Measurements from ENCODE around the gene TNS4.

TNS4 gene

DNA sequence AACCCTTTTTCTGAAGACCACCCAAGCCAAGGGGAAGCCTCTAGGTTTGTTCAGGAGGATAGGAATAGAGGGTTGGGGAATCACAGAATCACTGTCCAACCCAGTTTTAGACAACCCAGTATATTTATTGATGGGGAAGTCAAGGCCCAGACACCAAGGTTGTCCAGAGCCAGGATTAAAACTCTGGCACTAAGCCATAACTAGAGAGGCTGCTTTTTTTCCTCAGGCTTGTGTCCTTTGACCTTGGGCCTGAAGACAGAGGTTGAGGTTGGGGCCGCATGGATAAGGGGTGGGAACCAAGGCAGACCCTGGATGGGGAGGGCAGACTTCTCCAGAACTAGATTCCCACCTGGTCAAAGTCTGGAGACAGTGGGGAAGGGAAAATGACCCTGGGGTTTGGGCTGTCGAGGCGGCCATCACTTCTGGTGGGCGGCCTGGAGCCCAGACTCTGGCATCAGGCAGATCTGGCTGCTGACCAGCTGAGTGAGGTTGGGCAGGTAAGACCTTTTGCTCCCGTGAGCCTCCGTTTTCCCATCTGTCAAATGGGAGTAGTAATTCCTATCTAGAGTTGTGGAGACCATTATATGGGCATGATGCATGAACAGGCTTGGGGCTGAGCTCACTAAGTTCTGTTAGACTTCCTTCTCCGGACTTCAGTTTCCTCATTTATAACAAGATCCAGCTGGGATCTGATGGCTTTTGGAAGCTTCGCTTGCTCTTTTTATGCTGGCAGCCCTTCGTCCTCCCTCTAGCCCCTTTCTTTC lies 40.3 kb downstream of the TNS4 start:
- TF ChIP-seq GATA1 (IDR thresholded peaks at IDR 0.05; ENCODE audit: low read depth, low read length) (no peak), POLR2A (IDR thresholded peaks at IDR 0.05; ENCODE audit: low read length) (no peak)
- DNase-seq, result no peak

DNA sequence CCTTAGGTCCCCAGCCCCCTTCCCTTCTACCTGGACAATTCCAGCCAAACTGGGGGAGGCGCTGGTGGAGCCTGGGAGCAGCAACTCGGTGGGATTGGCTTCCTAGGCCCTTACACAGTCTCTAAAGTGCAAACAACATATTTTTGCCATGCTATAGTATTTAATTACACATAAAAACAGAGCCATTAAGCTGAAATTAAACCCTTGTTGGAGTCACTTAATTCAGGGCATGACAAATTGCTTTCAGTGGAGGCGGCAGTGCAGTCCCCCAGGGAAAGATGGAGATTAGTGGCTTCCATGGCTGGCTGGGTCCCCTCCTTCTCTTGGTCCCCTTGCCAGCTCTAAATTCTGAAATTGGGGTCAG lies 40.8 kb downstream of the TNS4 start:
- no peak for DNase-seq

DNA sequence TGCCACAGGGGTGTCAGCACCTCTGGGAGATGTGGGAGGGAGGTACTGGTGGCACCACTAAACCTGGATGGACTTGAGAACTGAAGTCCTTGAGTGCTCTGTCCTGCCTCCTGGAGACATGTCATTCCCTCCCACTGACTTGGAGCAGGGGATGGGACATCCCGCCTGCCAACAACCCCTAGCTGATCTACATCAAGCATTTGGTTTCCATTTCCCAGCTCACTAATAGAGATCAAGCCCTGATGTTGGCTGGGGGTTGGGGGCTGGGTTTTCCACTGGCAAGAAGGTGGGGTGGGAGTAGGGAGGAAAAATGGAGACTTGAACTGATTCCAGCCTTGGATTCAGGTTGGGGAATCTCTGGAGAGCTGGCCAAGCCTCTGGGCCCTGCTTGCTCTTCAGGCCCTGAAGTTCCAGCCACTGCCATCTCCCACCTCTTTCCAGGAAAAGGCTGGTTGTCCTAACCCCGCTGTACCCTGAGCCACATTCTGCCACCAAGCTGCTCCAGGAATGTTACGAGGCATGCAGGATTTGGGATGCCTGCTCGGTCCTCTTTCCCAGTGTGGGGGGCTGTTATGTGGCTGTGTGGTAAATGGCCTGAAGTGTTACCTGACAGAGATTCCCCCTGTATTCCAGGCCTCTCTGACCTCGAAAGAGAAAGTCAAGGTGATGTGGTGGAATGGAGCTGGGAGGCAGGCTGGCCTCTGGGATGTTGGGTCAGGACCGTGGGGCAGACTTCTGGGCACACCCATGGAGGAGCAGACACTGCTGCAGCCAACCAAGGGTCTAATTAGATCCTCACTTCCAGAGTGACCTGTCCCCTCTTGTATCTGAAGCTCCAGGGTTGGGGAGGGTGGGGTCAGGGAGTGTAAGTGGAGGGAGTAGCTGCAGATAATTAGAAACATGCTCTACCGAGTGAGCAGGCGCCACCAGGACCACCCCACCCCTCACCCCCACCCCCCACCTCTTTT lies 41.5 kb downstream of the TNS4 start:
- DNase-seq, result no peak
- TF ChIP-seq POLR2A (IDR thresholded peaks at IDR 0.05; ENCODE audit: low read length) (no peak), GATA1 (IDR thresholded peaks at IDR 0.05; ENCODE audit: low read depth, low read length) (no peak)

More for the DNA sequence above, 40.8 kb downstream of the TNS4 start:
- no peak for TF ChIP-seq GATA1 (IDR thresholded peaks at IDR 0.05; ENCODE audit: low read depth, low read length)
- no peak for TF ChIP-seq POLR2A (IDR thresholded peaks at IDR 0.05; ENCODE audit: low read length)

DNA sequence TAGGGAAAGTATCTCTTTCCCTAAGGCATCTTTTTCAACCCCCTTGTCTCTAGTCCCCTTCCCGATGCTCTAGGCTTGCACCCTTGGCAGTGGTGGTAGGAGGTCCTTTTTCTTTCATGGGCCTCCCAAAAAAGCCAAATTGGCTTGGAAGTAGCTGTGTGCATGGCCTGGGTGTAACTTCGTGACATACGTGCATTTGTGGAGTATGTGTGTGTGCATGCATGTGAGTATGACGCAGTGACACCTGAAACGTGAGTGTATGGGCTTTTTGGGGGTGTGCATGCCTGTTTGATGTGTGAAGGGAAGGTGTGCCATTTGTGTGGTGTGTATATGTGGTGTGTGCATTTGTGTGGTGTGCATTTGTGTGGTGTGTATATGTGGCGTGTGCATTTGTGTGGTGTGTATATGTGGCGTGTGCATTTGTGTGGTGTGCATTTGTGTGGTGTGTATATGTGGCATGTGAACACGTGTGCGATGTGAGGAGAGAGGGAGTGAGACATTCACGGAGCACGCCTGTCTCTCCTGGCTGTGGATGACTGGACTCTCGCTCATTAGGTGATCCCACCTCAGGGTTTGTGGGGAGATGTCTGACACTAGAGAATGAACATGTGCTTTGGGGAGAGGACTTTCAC lies 42.5 kb downstream of the TNS4 start:
- no peak for DNase-seq
- TF ChIP-seq GATA1 (IDR thresholded peaks at IDR 0.05; ENCODE audit: low read depth, low read length) (no peak), POLR2A (IDR thresholded peaks at IDR 0.05; ENCODE audit: low read length) (no peak)

DNA sequence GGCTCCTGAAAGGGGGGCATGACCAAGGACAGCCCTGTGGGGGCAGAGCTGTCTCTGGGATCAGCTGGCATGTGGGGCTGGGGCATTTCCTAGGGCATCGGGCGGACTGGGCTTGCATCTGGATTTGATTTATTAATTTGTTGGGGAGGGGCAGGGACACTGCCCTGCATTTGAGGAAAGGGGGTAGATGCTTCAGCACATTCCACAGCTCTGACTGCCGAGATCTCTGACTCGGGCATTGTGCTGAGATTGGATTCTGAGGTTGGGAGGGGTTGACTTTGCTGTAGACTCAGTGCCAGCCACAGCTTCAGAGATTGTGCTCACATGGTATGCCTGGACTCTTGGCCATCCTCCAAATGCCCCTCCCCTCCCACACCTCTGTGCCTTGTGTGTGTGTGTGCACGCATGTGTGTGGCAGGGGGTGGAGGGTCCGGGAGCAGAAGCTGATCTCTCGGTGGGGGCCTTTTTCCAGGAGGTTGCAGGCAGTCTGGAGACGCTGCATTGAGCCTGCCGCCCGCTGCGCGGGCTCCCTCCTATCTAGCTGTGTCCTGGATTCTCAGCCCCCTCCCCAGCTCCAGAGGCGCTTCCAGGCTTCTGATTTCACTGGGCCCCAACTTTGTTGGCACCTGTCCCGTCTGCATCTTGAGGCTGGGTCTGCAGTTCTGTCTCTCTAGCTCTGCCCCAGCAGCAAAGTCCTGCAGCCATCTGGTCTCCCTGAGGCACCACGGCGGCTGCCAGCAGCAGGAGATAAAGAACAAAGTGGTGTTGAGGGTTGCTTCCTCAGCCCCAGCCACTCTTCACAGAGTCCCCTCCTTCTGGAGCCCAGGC lies 43.2 kb downstream of the TNS4 start:
- TF ChIP-seq POLR2A (IDR thresholded peaks at IDR 0.05; ENCODE audit: low read length) (no peak), GATA1 (IDR thresholded peaks at IDR 0.05; ENCODE audit: low read depth, low read length) (no peak)
- DNase-seq, result no peak

DNA sequence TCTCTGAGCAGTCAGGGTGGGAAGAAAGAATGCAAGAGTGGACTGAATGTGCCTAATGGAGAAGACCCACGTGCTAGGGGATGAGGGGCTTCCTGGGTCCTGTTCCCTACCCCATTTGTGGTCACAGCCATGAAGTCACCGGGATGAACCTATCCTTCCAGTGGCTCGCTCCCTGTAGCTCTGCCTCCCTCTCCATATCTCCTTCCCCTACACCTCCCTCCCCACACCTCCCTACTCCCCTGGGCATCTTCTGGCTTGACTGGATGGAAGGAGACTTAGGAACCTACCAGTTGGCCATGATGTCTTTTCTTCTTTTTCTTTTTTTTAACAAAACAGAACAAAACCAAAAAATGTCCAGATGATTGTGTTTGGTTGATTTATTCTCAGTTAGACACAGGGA lies 44.1 kb downstream of the TNS4 start:
- DNase-seq, result no peak
- TF ChIP-seq POLR2A (IDR thresholded peaks at IDR 0.05; ENCODE audit: low read length) (no peak), GATA1 (IDR thresholded peaks at IDR 0.05; ENCODE audit: low read depth, low read length) (no peak)

GRCh38 chr17:40456396-40456951 lies 44.9 kb downstream of the TNS4 start:
- TF ChIP-seq POLR2A (IDR thresholded peaks at IDR 0.05; ENCODE audit: low read length), result no peak
- no peak for TF ChIP-seq GATA1 (IDR thresholded peaks at IDR 0.05; ENCODE audit: low read depth, low read length)

GRCh38 chr17:40454613-40454995 lies 46.8 kb downstream of the TNS4 start:
- no peak for TF ChIP-seq POLR2A (IDR thresholded peaks at IDR 0.05; ENCODE audit: low read length)
- TF ChIP-seq GATA1 (IDR thresholded peaks at IDR 0.05; ENCODE audit: low read depth, low read length), result no peak
- no peak for DNase-seq

More at GRCh38 chr17:40456396-40456951, 44.9 kb downstream of the TNS4 start:
- DNase-seq, result no peak

DNA sequence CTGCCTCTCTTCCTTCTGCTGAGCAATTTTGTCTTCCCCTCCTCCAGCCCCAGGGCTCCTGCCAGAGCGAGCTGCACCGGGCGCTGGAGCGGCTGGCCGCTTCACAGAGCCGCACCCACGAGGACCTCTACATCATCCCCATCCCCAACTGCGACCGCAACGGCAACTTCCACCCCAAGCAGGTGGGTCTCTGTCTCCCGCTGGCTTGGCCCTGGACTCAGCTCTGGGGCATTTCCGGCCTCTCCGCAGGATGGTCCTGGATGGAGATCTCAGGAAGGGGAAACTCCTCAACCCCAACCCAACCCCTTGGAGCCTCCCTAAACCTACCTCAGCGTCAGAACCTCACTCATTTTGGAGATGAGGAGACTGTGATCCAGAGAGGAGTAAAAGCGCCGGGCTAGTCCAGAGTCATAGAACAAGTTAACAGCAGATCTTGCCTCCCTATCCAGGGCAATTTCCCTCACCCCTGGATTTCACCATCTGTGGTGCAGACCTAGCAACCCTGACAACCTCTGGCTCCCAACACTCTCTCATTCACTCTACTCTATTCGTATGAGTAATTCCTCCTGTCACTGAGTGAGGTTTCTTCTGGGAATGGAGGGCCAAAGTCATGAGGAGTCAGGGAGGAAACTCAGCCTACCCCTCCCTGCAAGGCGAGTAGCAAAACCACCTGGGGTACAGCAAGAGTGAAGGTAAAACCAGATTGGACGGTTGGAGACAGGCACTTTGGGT lies 47.4 kb downstream of the TNS4 start:
- no peak for DNase-seq
- TF ChIP-seq GATA1 (IDR thresholded peaks at IDR 0.05; ENCODE audit: low read depth, low read length) (no peak), POLR2A (IDR thresholded peaks at IDR 0.05; ENCODE audit: low read length) (no peak)

DNA sequence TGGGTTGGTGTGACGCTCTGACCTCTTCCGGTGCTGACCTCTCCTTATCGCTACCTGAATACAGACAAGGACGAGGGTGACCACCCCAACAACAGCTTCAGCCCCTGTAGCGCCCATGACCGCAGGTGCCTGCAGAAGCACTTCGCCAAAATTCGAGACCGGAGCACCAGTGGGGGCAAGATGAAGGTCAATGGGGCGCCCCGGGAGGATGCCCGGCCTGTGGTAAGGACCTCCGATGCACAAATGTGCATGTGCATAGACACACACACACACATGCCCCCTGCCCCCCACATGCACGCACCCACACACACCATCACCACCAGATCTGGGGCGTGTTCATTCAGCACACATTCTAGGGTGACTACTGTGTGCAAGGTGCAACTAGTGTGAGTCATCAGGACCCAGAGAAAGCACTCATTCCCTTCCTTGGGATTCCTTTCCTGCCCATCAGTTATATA lies 48.5 kb downstream of the TNS4 start:
- no peak for DNase-seq
- TF ChIP-seq POLR2A (IDR thresholded peaks at IDR 0.05; ENCODE audit: low read length) (no peak), GATA1 (IDR thresholded peaks at IDR 0.05; ENCODE audit: low read depth, low read length) (no peak)

GRCh38 chr17:40452216-40452787 lies 49.1 kb downstream of the TNS4 start:
- no peak for TF ChIP-seq GATA1 (IDR thresholded peaks at IDR 0.05; ENCODE audit: low read depth, low read length)
- no peak for TF ChIP-seq POLR2A (IDR thresholded peaks at IDR 0.05; ENCODE audit: low read length)
- DNase-seq, result no peak

DNA sequence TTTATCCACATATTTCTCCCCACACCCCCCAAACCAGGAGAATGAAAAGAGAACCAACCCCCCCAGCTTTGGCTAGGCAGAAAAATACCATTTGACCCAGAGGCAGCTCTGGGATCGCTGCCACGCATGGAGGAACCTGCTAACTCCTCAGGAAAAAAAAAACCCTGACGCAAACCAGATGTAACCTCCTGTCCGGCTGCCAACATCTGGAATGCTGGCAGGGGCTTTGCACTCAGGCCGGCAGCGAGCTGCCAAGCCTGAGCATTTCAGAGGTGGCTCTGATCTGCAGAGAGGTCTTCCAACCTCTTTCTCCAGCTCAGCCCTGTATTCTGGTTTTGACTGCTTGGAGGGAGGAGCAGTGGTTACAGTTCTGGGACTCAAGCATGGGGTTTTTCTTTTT lies 50.0 kb downstream of the TNS4 start:
- no peak for DNase-seq
- TF ChIP-seq POLR2A (IDR thresholded peaks at IDR 0.05; ENCODE audit: low read length) (no peak), GATA1 (IDR thresholded peaks at IDR 0.05; ENCODE audit: low read depth, low read length) (no peak)

Data from erythroblast (primary cell).